Fibroblast of lung (primary cell): ENCODE results near the gene MEGF6. TPM values are rescaled to one million over a fixed set of nuclear protein-coding genes. Genes with fewer than 3 reads are reported as not detected.

Source experiments
- DNase-seq, 2 donors: peaks; one replicate each; pipeline versions ENCODE4 v3.0.0 to v3.0.0-alpha.2; 2010; ENCODE audit warnings: low read depth in 2 of 2
- H2AFZ ChIP-seq: 2 replicates; pipeline ENCODE4 v1.5.1; 2012; ENCODE audit warnings: low read length, control low read depth, inconsistent platforms
- H3K27ac ChIP-seq: 2 replicates; pipeline ENCODE4 v1.5.1; 2011; ENCODE audit warnings: low read length, control low read depth; ENCODE audit not compliant: insufficient read depth
- H3K27me3 ChIP-seq: 2 replicates; pipeline ENCODE4 v1.5.1; 2011; ENCODE audit warnings: mild to moderate bottlenecking, low read length; ENCODE audit not compliant: control insufficient read depth, insufficient read depth
- H3K36me3 ChIP-seq: 2 replicates; pipeline ENCODE4 v1.5.1; 2011; ENCODE audit warnings: low read length; ENCODE audit not compliant: control insufficient read depth, insufficient read depth
- H3K4me1 ChIP-seq: 2 replicates; pipeline ENCODE4 v1.5.1; 2011; ENCODE audit warnings: low read length; ENCODE audit not compliant: control insufficient read depth, insufficient read depth; ENCODE audit errors: extremely low read depth
- H3K4me2 ChIP-seq: 2 replicates; pipeline ENCODE4 v1.5.1; 2011; ENCODE audit warnings: low read length, control low read depth; ENCODE audit not compliant: insufficient read depth; ENCODE audit errors: extremely low read depth
- H3K4me3 ChIP-seq, 4 experiments: fragments of 200-600 bp in 1 of 4; sonication (generic) in 1 of 4; replicated peaks in 1 of 4; 2 replicates each; pipeline ENCODE4 v1.5.1; 2011 to 2016; ENCODE audit warnings: low read length in 4 of 4, low read depth in 3 of 4, mild to moderate bottlenecking in 3 of 4, control low read depth in 2 of 4, inconsistent platforms in 1 of 4, mixed read lengths in 1 of 4; ENCODE audit not compliant: insufficient read depth in 1 of 4; ENCODE audit errors: control extremely low read depth in 1 of 4
- H3K79me2 ChIP-seq: 2 replicates; pipeline ENCODE4 v1.5.1; 2012; ENCODE audit warnings: mild to moderate bottlenecking, low read length, inconsistent platforms; ENCODE audit not compliant: control insufficient read depth, insufficient read depth
- H3K9ac ChIP-seq: 2 replicates; pipeline ENCODE4 v1.5.1; 2011; ENCODE audit warnings: mild to moderate bottlenecking, low read length, control low read depth; ENCODE audit not compliant: insufficient read depth
- H3K9me3 ChIP-seq: 2 replicates; pipeline ENCODE4 v1.5.1; 2012; ENCODE audit warnings: low read depth, low read length; ENCODE audit not compliant: control insufficient read depth, insufficient read depth
- H4K20me1 ChIP-seq: 2 replicates; pipeline ENCODE4 v1.5.1; 2011; ENCODE audit warnings: low read length; ENCODE audit not compliant: control insufficient read depth, insufficient read depth; ENCODE audit errors: extremely low read depth
- EZH2 ChIP-seq: IDR thresholded peaks from 2 replicates; pipeline ENCODE4 v1.5.1; 2012; ENCODE audit warnings: low read length, control low read depth, mild to moderate bottlenecking; ENCODE audit errors: missing control alignments
- polyA plus RNA-seq, 2 donors: library from polyadenylated mRNA; depleted of rRNA in 1 of 2; stranded (reverse) in 1 of 2; unstranded in 1 of 2; fragments of >200 nt; gene quantifications; 2 replicates each; pipeline ENCODE4 v1.2.1, GENCODE V29; 2011 to 2012; ENCODE audit warnings: missing spikeins in 1 of 2
- total RNA-seq: library from RNA; depleted of rRNA; stranded (reverse); fragments of >200 nt; gene quantifications from 2 replicates; pipeline ENCODE4 v1.2.1, GENCODE V29; 2014
- TF ChIP-seq, protein P1 (sequence below), 2 donors: IDR thresholded peaks in 1 of 2; conservative IDR thresholded peaks in 1 of 2; 1 replicate in 1 of 2; 2 replicates in 1 of 2; pipeline ENCODE4 v1.5.1; 2011 to 2012; ENCODE audit warnings: low read length in 2 of 2, control low read depth in 1 of 2, inconsistent platforms in 1 of 2, low read depth in 1 of 2, mild to moderate bottlenecking in 1 of 2

Gene MEGF6
- total and polyA plus RNA-seq, 2 donors (not counting 1 experiment from before 2014, with no cell fraction given) = 1.6 to 11.6 TPM

- peak; percentile 94 for TF ChIP-seq EZH2
- TF ChIP-seq, protein P1, sequence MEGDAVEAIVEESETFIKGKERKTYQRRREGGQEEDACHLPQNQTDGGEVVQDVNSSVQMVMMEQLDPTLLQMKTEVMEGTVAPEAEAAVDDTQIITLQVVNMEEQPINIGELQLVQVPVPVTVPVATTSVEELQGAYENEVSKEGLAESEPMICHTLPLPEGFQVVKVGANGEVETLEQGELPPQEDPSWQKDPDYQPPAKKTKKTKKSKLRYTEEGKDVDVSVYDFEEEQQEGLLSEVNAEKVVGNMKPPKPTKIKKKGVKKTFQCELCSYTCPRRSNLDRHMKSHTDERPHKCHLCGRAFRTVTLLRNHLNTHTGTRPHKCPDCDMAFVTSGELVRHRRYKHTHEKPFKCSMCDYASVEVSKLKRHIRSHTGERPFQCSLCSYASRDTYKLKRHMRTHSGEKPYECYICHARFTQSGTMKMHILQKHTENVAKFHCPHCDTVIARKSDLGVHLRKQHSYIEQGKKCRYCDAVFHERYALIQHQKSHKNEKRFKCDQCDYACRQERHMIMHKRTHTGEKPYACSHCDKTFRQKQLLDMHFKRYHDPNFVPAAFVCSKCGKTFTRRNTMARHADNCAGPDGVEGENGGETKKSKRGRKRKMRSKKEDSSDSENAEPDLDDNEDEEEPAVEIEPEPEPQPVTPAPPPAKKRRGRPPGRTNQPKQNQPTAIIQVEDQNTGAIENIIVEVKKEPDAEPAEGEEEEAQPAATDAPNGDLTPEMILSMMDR (conservative IDR thresholded peaks at IDR 0.05 in 1 of 2, IDR thresholded peaks at IDR 0.05 in 1 of 2; ENCODE audit: low read depth in 1 of 2, low read length in 2 of 2) = no peak
- Histone ChIP-seq H3K36me3 (no peaks in the 10 kb centered on the region), H2AFZ (no peak overlapping the region), H3K27ac (no peak overlapping the region), H3K79me2 (no peaks in the 10 kb centered on the region), H3K9me3 (no peaks in the 10 kb centered on the region), H3K9ac (no peak overlapping the region), H3K27me3 (peaks cover 40% of the 10 kb centered on the region), H3K4me3 (no peak overlapping the region), H3K4me1 (no peaks in the 10 kb centered on the region), H4K20me1 (no peaks in the 10 kb centered on the region), H3K4me2 (no peak overlapping the region)
- DNase-seq = no peak
Observed at GRCh38 chr1:3651026-3651929, 40.0 kb upstream of the MEGF6 start.

DNA sequence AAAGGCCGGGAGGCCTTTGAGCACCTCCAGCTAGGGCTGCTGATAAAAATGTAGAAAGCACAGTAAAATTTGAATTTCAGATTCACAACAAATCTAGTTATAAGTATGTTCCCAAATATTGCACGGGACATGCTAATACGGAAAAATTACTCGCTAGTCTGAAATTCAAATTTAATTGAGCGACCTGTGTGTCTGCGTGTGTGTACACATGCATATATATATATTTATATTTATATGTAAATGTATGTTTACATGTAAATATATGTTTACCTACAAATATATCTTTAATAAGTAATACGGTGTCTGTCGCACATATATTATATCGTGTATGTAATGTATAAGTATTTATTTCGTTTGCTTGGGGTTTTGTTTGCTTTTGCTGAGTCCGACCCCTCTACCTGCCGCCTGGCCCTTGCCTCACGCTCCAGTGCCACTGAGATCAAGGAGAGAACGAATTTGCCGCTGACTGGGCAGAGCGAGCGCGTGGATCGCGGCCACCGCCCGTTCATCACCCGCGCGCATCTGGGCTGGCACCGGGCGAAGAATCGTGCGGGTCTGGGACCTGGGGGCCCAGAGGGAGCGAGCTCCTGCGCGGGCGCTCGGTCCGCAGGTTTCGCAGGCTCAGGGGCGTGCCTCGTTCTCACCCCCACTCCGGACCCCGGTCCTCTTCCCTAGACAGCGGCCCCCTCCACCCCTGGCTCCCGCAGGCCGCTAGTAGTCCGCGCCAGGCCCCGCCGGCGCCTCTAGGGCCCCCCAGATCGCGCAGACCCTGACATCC, 39.1 kb upstream of the MEGF6 start:
- Histone ChIP-seq H3K27me3 (peaks cover 40% of the 10 kb centered on the region), H3K27ac (no peak overlapping the region), H3K36me3 (peaks cover 3% of the 10 kb centered on the region), H3K4me2 (peak overlapping the region; percentile 51), H4K20me1 (no peaks in the 10 kb centered on the region), H2AFZ (no peak overlapping the region), H3K4me3 (peak overlapping the region in 2 of 4 experiments; percentile 16 to 93), H3K9ac (no peak overlapping the region), H3K4me1 (no peaks in the 10 kb centered on the region), H3K79me2 (no peaks in the 10 kb centered on the region), H3K9me3 (no peaks in the 10 kb centered on the region)
- TF ChIP-seq EZH2 = peak; percentile 77
- TF ChIP-seq, protein P1 (conservative IDR thresholded peaks at IDR 0.05 in 1 of 2, IDR thresholded peaks at IDR 0.05 in 1 of 2; ENCODE audit: low read depth in 1 of 2, low read length in 2 of 2) = no peak
- no peak for DNase-seq
